AG09309 (cell line): ENCODE data around the gene IQGAP2.

Experiments
- DNase-seq: peaks from one replicate; pipeline ENCODE4 v3.0.0-alpha.2; 2010; ENCODE audit warnings: low read depth
- H3K4me3 ChIP-seq: 2 replicates; pipeline ENCODE4 v1.5.1; 2011; ENCODE audit warnings: mild to moderate bottlenecking, low read depth, low read length, moderate library complexity; ENCODE audit not compliant: control insufficient read depth
- CTCF ChIP-seq: IDR thresholded peaks from 2 replicates; pipeline ENCODE4 v1.5.1; 2011; ENCODE audit warnings: mild to moderate bottlenecking, low read depth, low read length, inconsistent platforms; ENCODE audit not compliant: insufficient read depth, control insufficient read depth; ENCODE audit errors: missing control alignments

IQGAP2 gene

GRCh38 chr5:76473661-76474060 lies 70.6 kb downstream of the IQGAP2 start:
- DNase-seq = no peak
- no peak for TF ChIP-seq CTCF
- no peak overlapping the region for H3K4me3 ChIP-seq

- TF ChIP-seq CTCF = no peak
- no peak for DNase-seq
Observed at GRCh38 chr5:76474377-76474776, 71.3 kb downstream of the IQGAP2 start.

GRCh38 chr5:76475385-76475784 lies 72.3 kb downstream of the IQGAP2 start:
- no peak for TF ChIP-seq CTCF
- no peak overlapping the region for H3K4me3 ChIP-seq
- DNase-seq = no peak

More at GRCh38 chr5:76474377-76474776, 71.3 kb downstream of the IQGAP2 start:
- H3K4me3 ChIP-seq = no peak overlapping the region

- no peak overlapping the region for H3K4me3 ChIP-seq
- no peak for TF ChIP-seq CTCF
- no peak for DNase-seq
Observed at GRCh38 chr5:76475936-76476335, 72.9 kb downstream of the IQGAP2 start.

- DNase-seq = no peak
- no peak for TF ChIP-seq CTCF
- H3K4me3 ChIP-seq = no peak overlapping the region
Observed at GRCh38 chr5:76476474-76477038, 73.5 kb downstream of the IQGAP2 start.

- TF ChIP-seq CTCF = no peak
- H3K4me3 ChIP-seq = no peak overlapping the region
- no peak for DNase-seq
Observed at GRCh38 chr5:76477061-76477460, 74.0 kb downstream of the IQGAP2 start.

GRCh38 chr5:76477571-76477970 lies 74.5 kb downstream of the IQGAP2 start:
- H3K4me3 ChIP-seq = no peak overlapping the region
- no peak for DNase-seq
- no peak for TF ChIP-seq CTCF
